Measurements from ENCODE around the gene SGCA. TPM values are rescaled to one million over a fixed set of nuclear protein-coding genes. Genes with fewer than 3 reads are reported as not detected.

The SGCA gene
- total and polyA plus RNA-seq, 2 of the 8 experiments (the other 6 are each of a cell fraction or from before 2014, with no cell fraction given) = 0.12 TPM; not detected in 1

- Histone ChIP-seq H3K23ac (ENCODE audit: insufficient read length) (no peak overlapping the region), H3K4ac (replicated peaks; ENCODE audit: insufficient read length, low read depth, low read length) (no peak overlapping the region), H3K27ac (ENCODE audit: low read depth, low read length) (no peak overlapping the region), H4K20me1 (replicated peaks in 1 of 2; ENCODE audit: control insufficient read depth in 1 of 2, insufficient read depth in 2 of 2, low read length in 2 of 2) (no peaks in the 10 kb centered on the region), H3K4me1 (replicated peaks in 1 of 4; ENCODE audit: control insufficient read depth in 3 of 4, insufficient read depth in 4 of 4, low read length in 3 of 4) (peaks cover 0 to 13% (median 8%) of the 10 kb centered on the region in 4 experiments; a peak in 5 of 7 replicates), H2BK12ac (ENCODE audit: low read depth, low read length) (no peak overlapping the region), H3K36me3 (ENCODE audit: control insufficient read depth in 2 of 4, insufficient read depth in 4 of 4, low read length in 3 of 4) (no peaks in the 10 kb centered on the region), H3K14ac (ENCODE audit: insufficient read length) (no peak overlapping the region), H2AK5ac (ENCODE audit: low read depth, low read length) (no peak overlapping the region), H3K27me3 (replicated peaks in 1 of 4; ENCODE audit: control insufficient read depth in 3 of 4, extremely low read depth in 1 of 4, insufficient read depth in 3 of 4, low read length in 3 of 4) (no peaks in the 10 kb centered on the region), H3K4me3 (ENCODE audit: extremely low read depth in 1 of 4, insufficient read depth in 2 of 4, low read depth in 3 of 4, low read length in 4 of 4) (no peak overlapping the region), H2AFZ (ENCODE audit: low read length) (no peak overlapping the region), H3K9me3 (ENCODE audit: insufficient read depth in 2 of 2, low read depth in 1 of 2, low read length in 1 of 2) (no peaks in the 10 kb centered on the region), H4K5ac (ENCODE audit: insufficient read length, low read depth, low read length) (no peak overlapping the region), H3K18ac (ENCODE audit: extremely low read depth, low read length) (no peak overlapping the region), H2BK20ac (ENCODE audit: low read length) (no peak overlapping the region), H3K9ac (replicated peaks in 1 of 4; ENCODE audit: extremely low read depth in 1 of 4, low read depth in 3 of 4, low read length in 3 of 4) (no peak overlapping the region), H3K79me1 (ENCODE audit: low read depth, low read length) (no peaks in the 10 kb centered on the region), H4K8ac (ENCODE audit: extremely low read depth, insufficient read depth, low read length) (no peak overlapping the region), H3K79me2 (ENCODE audit: control insufficient read depth in 1 of 2, insufficient read depth in 2 of 2, low read length in 2 of 2) (no peaks in the 10 kb centered on the region), H3K56ac (replicated peaks; ENCODE audit: insufficient read length, low read depth, low read length) (no peak overlapping the region), H4K91ac (replicated peaks; ENCODE audit: insufficient read length, low read length) (no peak overlapping the region), H2BK120ac (replicated peaks; ENCODE audit: low read depth, low read length) (no peak overlapping the region), H3K4me2 (ENCODE audit: insufficient read depth in 1 of 2, low read depth in 2 of 2, low read length in 2 of 2) (no peak overlapping the region), H2BK5ac (ENCODE audit: low read depth, low read length) (no peak overlapping the region), H2BK15ac (ENCODE audit: low read length) (no peak overlapping the region), H3K23me2 (ENCODE audit: low read depth, low read length) (peaks cover 4% of the 10 kb centered on the region; the same call in 1 of the 2 replicates)
- ChIA-PET POLR2A (ENCODE audit: partially characterized antibody) (interaction anchor here (1.3 to 1.7 kb wide), 2 partner anchors 7 to 226 kb away, joined by 5 read pairs; partner anchors contain the start of gene LRRC59), CTCF (ENCODE audit: partially characterized antibody) (interaction anchor here (1.3 to 17.0 kb wide), 25 partner anchors 7 to 198 kb away, joined by 3 to 299 read pairs (median 14); partner anchors contain the start of genes COL1A1 and TMEM92)
- 87% methylated on average over 9 of the region's 10 CpGs; no CpG with 5 or more reads in 1 of the 2 experiments for WGBS, 2 experiments (ENCODE audit: extremely low coverage in 1 of 2, insufficient coverage in 1 of 2, insufficient read length in 1 of 2, insufficient replicate concordance in 2 of 2, low coverage in 1 of 2, low lambda C conversion rate in 2 of 2, missing lambda C conversion rate in 1 of 2)
- DNase-seq (ENCODE audit: low read depth in 1 of 2, low spot score in 2 of 2) (no peak), FAIRE-seq (no peak)
- TF ChIP-seq MAX (IDR thresholded peaks at IDR 0.05) = no peak
- no peak for TF ChIP-seq SUZ12 (IDR thresholded peaks at IDR 0.05; ENCODE audit: low read length)
- TF ChIP-seq, protein P1, sequence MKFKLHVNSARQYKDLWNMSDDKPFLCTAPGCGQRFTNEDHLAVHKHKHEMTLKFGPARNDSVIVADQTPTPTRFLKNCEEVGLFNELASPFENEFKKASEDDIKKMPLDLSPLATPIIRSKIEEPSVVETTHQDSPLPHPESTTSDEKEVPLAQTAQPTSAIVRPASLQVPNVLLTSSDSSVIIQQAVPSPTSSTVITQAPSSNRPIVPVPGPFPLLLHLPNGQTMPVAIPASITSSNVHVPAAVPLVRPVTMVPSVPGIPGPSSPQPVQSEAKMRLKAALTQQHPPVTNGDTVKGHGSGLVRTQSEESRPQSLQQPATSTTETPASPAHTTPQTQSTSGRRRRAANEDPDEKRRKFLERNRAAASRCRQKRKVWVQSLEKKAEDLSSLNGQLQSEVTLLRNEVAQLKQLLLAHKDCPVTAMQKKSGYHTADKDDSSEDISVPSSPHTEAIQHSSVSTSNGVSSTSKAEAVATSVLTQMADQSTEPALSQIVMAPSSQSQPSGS (IDR thresholded peaks at IDR 0.05; ENCODE audit: low read length) = no peak
- no peak for TF ChIP-seq MAFK (IDR thresholded peaks at IDR 0.05; ENCODE audit: low read depth, low read length)
- TF ChIP-seq POLR2AphosphoS5 (IDR thresholded peaks at IDR 0.05; ENCODE audit: low read depth, low read length) = no peak
- no peak for TF ChIP-seq PHF8 (conservative IDR thresholded peaks at IDR 0.05; ENCODE audit: low read depth, low read length)
- no peak for TF ChIP-seq GTF2F1 (IDR thresholded peaks at IDR 0.05; ENCODE audit: borderline replicate concordance, low read depth, low read length)
These were observed 5.0 kb downstream of the SGCA start for GRCh38 chr17:50170662-50171370.
